ENCODE data around the gene SLC12A8.

DNA sequence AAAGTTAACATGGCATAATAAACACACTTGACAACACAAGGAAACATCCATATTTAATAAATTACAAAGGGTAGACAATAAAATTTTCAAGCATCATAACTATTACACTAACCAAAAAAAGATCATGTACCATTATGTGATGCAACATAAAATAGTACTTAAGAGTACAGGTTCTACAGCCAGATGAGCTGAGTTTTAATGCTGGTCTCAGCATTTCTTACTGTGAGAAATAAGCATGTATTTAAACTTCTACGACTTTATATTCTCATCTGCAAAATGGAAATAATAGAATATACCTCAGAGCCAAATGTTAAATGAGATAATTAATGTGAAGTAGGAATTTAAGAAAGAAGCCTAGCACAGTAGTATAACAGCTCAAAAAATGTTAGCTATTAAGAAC lies 33.7 kb upstream of the SLC12A8 start:
- TF ChIP-seq PTRF (tag; IDR thresholded peaks at IDR 0.05): no peak
- TF ChIP-seq, protein P1, sequence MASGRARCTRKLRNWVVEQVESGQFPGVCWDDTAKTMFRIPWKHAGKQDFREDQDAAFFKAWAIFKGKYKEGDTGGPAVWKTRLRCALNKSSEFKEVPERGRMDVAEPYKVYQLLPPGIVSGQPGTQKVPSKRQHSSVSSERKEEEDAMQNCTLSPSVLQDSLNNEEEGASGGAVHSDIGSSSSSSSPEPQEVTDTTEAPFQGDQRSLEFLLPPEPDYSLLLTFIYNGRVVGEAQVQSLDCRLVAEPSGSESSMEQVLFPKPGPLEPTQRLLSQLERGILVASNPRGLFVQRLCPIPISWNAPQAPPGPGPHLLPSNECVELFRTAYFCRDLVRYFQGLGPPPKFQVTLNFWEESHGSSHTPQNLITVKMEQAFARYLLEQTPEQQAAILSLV (tag; IDR thresholded peaks at IDR 0.05): no peak
- TF ChIP-seq KLF10 (CRISPR knock-in tag; IDR thresholded peaks at IDR 0.05): no peak
- no peak for TF ChIP-seq FOXM1 (IDR thresholded peaks at IDR 0.05; ENCODE audit: low read depth)
- TF ChIP-seq FOXM1 (CRISPR knock-in tag; IDR thresholded peaks at IDR 0.05; ENCODE audit: low read depth): no peak
- no peak for TF ChIP-seq FOXK1 (CRISPR knock-in tag; IDR thresholded peaks at IDR 0.05; ENCODE audit: borderline replicate concordance)
- TF ChIP-seq SIN3A (IDR thresholded peaks at IDR 0.05; ENCODE audit: borderline replicate concordance in 2 of 2, control insufficient read depth in 1 of 2, low read depth in 2 of 2, low read length in 2 of 2): no peak
- TF ChIP-seq ATF7 (IDR thresholded peaks at IDR 0.05): no peak
- TF ChIP-seq IRF1 (CRISPR knock-in tag; IDR thresholded peaks at IDR 0.05; ENCODE audit: borderline replicate concordance): no peak
- TF ChIP-seq ZNF41 (CRISPR knock-in tag; conservative IDR thresholded peaks at IDR 0.05): no peak
- no peak for TF ChIP-seq BMI1 (IDR thresholded peaks at IDR 0.05; ENCODE audit: low read length)
- TF ChIP-seq SRSF1 (IDR thresholded peaks at IDR 0.05; ENCODE audit: low read depth, low read length): no peak
